HG03432 (cell line): Measurements from ENCODE around the gene AKT1.
A peak's percentile ranks its signal among the peaks of the same experiment; 100 is the strongest.
"Not testable (repeated sequence)": the region's sequence is repeated elsewhere in the genome, so short reads cannot be mapped to it uniquely, and the experiment has no call there.

Source experiments
- ATAC-seq: cut with Tn5 transposase; IDR thresholded peaks from one replicate; pipeline ENCODE4 v1.9.1; 2021; ENCODE audit warnings: mild to moderate bottlenecking, moderate library complexity; ENCODE audit not compliant: unreplicated experiment

The AKT1 gene

GRCh38 chr14:104819361-104819781 is 23.8 kb upstream of the AKT1 start:
- no peak for ATAC-seq

GRCh38 chr14:104818714-104819161 is 23.2 kb upstream of the AKT1 start:
- ATAC-seq: no peak

GRCh38 chr14:104817930-104818713 is 22.6 kb upstream of the AKT1 start:
- no peak for ATAC-seq

GRCh38 chr14:104816616-104816884 is 21.0 kb upstream of the AKT1 start:
- ATAC-seq: no peak

GRCh38 chr14:104814701-104815100 is 19.2 kb upstream of the AKT1 start:
- not testable (repeated sequence) for ATAC-seq

GRCh38 chr14:104813286-104813685 is 17.7 kb upstream of the AKT1 start:
- ATAC-seq: no peak

- ATAC-seq: no peak
Observed at GRCh38 chr14:104810316-104810715, 14.8 kb upstream of the AKT1 start.

GRCh38 chr14:104808456-104808855 is 12.9 kb upstream of the AKT1 start:
- ATAC-seq: no peak

- ATAC-seq: no peak
Observed at GRCh38 chr14:104806625-104807465, 11.3 kb upstream of the AKT1 start.

- no peak for ATAC-seq
Observed at GRCh38 chr14:104805941-104806624, 10.5 kb upstream of the AKT1 start.

- ATAC-seq: no peak
Observed at GRCh38 chr14:104805326-104805678, 9.8 kb upstream of the AKT1 start.

GRCh38 chr14:104804481-104805325 is 9.2 kb upstream of the AKT1 start:
- no peak for ATAC-seq

- ATAC-seq: no peak
Observed at GRCh38 chr14:104803912-104804410, 8.4 kb upstream of the AKT1 start.

- no peak for ATAC-seq
Observed at GRCh38 chr14:104803280-104803911, 7.8 kb upstream of the AKT1 start.

- ATAC-seq: no peak
Observed at GRCh38 chr14:104802394-104803184, 7.0 kb upstream of the AKT1 start.

GRCh38 chr14:104801520-104802393 is 6.2 kb upstream of the AKT1 start:
- ATAC-seq: no peak

GRCh38 chr14:104800771-104801519 is 5.4 kb upstream of the AKT1 start, which contains the start of gene ZBTB42:
ZBTB42 (plus strand) TSS chr14:104801101; CDS start chr14:104801198, 97 bp downstream.
- peak; percentile 38 for ATAC-seq
